Astrocyte (in vitro differentiated cells and primary cell): ENCODE results near the gene DNAJC16. TPM values are rescaled to one million over a fixed set of nuclear protein-coding genes. Genes with fewer than 3 reads are reported as not detected.
A peak's percentile ranks its signal among the peaks of the same experiment; 100 is the strongest.

Experiments
- DNase-seq: peaks from one replicate; pipeline ENCODE4 v3.0.0-alpha.2; 2010; ENCODE audit warnings: low read depth
- FAIRE-seq: peaks from 2 replicates; lab custom pipeline; 2011; peaks lifted over from hg19 to GRCh38; lab: Jason Lieb, UNC
- H2AFZ ChIP-seq: 2 replicates; pipeline ENCODE4 v1.6.0; 2012; ENCODE audit warnings: low read depth, low read length, inconsistent platforms
- H3K27ac ChIP-seq: 2 replicates; pipeline ENCODE4 v1.5.1; 2011; ENCODE audit warnings: low read depth, low read length, inconsistent platforms
- H3K27me3 ChIP-seq: 2 replicates; pipeline ENCODE4 v1.6.0; 2011; ENCODE audit warnings: low read length, inconsistent platforms; ENCODE audit not compliant: insufficient read depth
- H3K36me3 ChIP-seq: 2 replicates; pipeline ENCODE4 v1.5.1; 2011; ENCODE audit warnings: low read length, inconsistent platforms; ENCODE audit not compliant: insufficient read depth
- H3K4me1 ChIP-seq: 2 replicates; pipeline ENCODE4 v1.5.1; 2011; ENCODE audit warnings: low read length, inconsistent platforms; ENCODE audit not compliant: insufficient read depth
- H3K4me2 ChIP-seq: 2 replicates; pipeline ENCODE4 v1.6.0; 2012; ENCODE audit warnings: low read length, inconsistent platforms
- H3K4me3 ChIP-seq: 2 replicates; pipeline ENCODE4 v1.5.1; 2011; ENCODE audit warnings: low read depth, mild to moderate bottlenecking, low read length, inconsistent platforms; ENCODE audit not compliant: insufficient read depth
- H3K79me2 ChIP-seq: 2 replicates; pipeline ENCODE4 v1.6.0; 2012; ENCODE audit warnings: mild to moderate bottlenecking, low read length, inconsistent platforms; ENCODE audit not compliant: insufficient read depth
- H3K9ac ChIP-seq: 2 replicates; pipeline ENCODE4 v1.6.0; 2012; ENCODE audit warnings: mild to moderate bottlenecking, low read length, inconsistent platforms
- H3K9me3 ChIP-seq: 2 replicates; pipeline ENCODE4 v1.5.1; 2012; ENCODE audit warnings: low read depth, mild to moderate bottlenecking, low read length, inconsistent platforms; ENCODE audit not compliant: insufficient read depth
- H4K20me1 ChIP-seq: 2 replicates; pipeline ENCODE4 v1.6.0; 2012; ENCODE audit warnings: low read length, inconsistent platforms; ENCODE audit not compliant: insufficient read depth
- H3K27ac Mint-ChIP-seq: one replicate; pipeline ENCODE4 v1.8.0; 2021; ENCODE audit warnings: mild to moderate bottlenecking, mixed read lengths; ENCODE audit not compliant: unreplicated experiment
- H3K27me3 Mint-ChIP-seq: one replicate; pipeline ENCODE4 v1.8.0; 2021; ENCODE audit warnings: low read depth, mixed read lengths; ENCODE audit not compliant: unreplicated experiment
- H3K36me3 Mint-ChIP-seq: one replicate; pipeline ENCODE4 v1.8.0; 2021; ENCODE audit warnings: low read depth, mixed read lengths; ENCODE audit not compliant: unreplicated experiment
- H3K4me1 Mint-ChIP-seq: one replicate; pipeline ENCODE4 v1.8.0; 2021; ENCODE audit warnings: low read depth, mixed read lengths; ENCODE audit not compliant: unreplicated experiment
- H3K4me3 Mint-ChIP-seq: one replicate; pipeline ENCODE4 v1.8.0; 2021; ENCODE audit warnings: mild to moderate bottlenecking, moderate library complexity, mixed read lengths; ENCODE audit not compliant: unreplicated experiment
- H3K9me3 Mint-ChIP-seq: one replicate; pipeline ENCODE4 v1.8.0; 2021; ENCODE audit warnings: mild to moderate bottlenecking, mixed read lengths; ENCODE audit not compliant: unreplicated experiment
- CTCF ChIP-seq: IDR thresholded peaks from 2 replicates; pipeline ENCODE4 v1.5.1; 2011; ENCODE audit warnings: low read depth, mild to moderate bottlenecking, inconsistent platforms, low read length, moderate library complexity; ENCODE audit not compliant: insufficient read depth
- EZH2 ChIP-seq: IDR thresholded peaks from 2 replicates; pipeline ENCODE4 v1.6.1; 2012; ENCODE audit warnings: mild to moderate bottlenecking, low read length, inconsistent platforms; ENCODE audit not compliant: insufficient read depth
- total RNA-seq: library from RNA; stranded (reverse); gene quantifications from 2 replicates; pipeline ENCODE4 v1.2.1, GENCODE V29; 2021

The DNAJC16 gene
- total RNA-seq, 1 donor from 2014 or later, result 19.6 TPM

DNA sequence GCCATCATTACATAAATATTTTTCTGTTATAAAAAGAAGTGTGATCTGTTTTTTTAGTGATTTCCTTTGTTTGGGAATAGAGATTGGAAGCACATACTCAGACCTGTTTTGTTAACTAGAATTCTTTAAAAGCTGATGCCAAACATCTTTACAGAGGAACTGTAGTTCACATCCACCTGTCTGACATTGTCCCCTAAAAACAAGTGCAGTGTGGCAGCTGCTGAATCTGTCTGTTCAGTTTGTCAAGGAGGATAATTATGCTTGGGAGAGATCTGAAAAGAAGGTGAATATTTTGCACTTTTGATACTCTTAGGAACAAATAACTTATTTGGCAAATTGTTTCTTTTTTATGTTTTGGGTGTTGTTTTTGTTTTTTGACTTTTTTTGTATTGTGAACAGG, 44.6 kb downstream of the DNAJC16 start:
- H3K27me3 Mint-ChIP-seq, result no peaks in the 10 kb centered on the region
- H3K9me3 Mint-ChIP-seq, result no peaks in the 10 kb centered on the region
- H3K4me1 ChIP-seq, result no peaks in the 10 kb centered on the region
- no peaks in the 10 kb centered on the region for H3K79me2 ChIP-seq
- no peak overlapping the region for H3K4me3 ChIP-seq
- peaks cover 29% of the 10 kb centered on the region for H3K36me3 ChIP-seq
- TF ChIP-seq EZH2 (no peak), CTCF (no peak)
- H3K27ac ChIP-seq, result no peak overlapping the region
- no peaks in the 10 kb centered on the region for H3K27me3 ChIP-seq
- no peak overlapping the region for H2AFZ ChIP-seq
- no peaks in the 10 kb centered on the region for H4K20me1 ChIP-seq
- peaks cover 27% of the 10 kb centered on the region for H3K36me3 Mint-ChIP-seq
- no peaks in the 10 kb centered on the region for H3K9me3 ChIP-seq
- H3K9ac ChIP-seq, result no peak overlapping the region
- no peak for DNase-seq
- H3K4me1 Mint-ChIP-seq, result peaks cover 11% of the 10 kb centered on the region
- no peak overlapping the region for H3K4me3 Mint-ChIP-seq
- H3K27ac Mint-ChIP-seq, result no peak overlapping the region
- no peak overlapping the region for H3K4me2 ChIP-seq
- FAIRE-seq, result no peak

DNA sequence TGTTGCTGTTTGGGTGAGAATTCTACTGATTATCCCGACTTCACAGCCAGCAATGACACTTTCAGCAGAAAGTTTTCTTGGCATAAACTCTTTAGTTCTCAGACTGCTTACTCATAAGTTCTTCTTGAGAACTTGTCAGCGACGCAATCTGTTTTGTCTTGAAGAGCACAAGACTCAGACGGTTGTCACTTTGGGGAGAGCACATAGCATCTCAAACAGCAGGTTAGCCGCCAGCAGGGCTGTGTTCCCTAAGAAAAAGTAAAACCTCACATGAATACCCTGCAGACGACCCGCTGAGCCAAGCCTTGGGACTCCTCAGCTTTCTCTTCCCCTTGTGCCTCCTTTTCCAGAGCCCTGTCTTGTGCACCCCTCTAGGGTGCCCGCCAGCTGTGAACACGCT, 46.8 kb downstream of the DNAJC16 start:
- H2AFZ ChIP-seq, result no peak overlapping the region
- H3K4me1 Mint-ChIP-seq, result peaks cover 11% of the 10 kb centered on the region
- TF ChIP-seq EZH2 (no peak), CTCF (no peak)

DNA sequence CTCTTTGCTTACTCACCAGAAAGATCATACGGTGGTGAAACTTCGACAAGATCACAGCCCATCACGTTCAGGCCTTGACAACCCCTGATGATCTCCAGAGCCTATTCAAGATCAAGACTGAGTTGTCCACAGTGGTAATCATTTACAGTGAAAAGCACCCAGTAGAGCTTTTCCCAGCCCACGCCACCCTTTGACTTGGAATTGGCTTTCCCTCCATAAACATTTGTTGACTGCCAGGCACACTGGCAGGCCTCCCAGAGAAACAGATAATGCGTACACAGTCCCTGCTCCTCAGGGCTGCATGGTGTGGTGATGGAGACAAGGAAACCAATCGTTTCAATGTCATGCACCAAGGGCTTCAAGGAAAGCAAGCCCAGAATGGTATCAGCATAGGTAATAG, 48.1 kb downstream of the DNAJC16 start:
- TF ChIP-seq EZH2, result no peak
- no peak for TF ChIP-seq CTCF
- peaks cover 13% of the 10 kb centered on the region for H3K36me3 Mint-ChIP-seq
- no peak overlapping the region for H3K4me2 ChIP-seq
- no peaks in the 10 kb centered on the region for H3K4me1 ChIP-seq
- H3K36me3 ChIP-seq, result peaks cover 9% of the 10 kb centered on the region
- H3K79me2 ChIP-seq, result no peaks in the 10 kb centered on the region
- no peak overlapping the region for H3K4me3 ChIP-seq
- FAIRE-seq (no peak), DNase-seq (no peak)
- no peak overlapping the region for H2AFZ ChIP-seq
- H3K9ac ChIP-seq, result no peak overlapping the region
- H3K27ac ChIP-seq, result no peak overlapping the region
- no peak overlapping the region for H3K4me3 Mint-ChIP-seq
- H3K27me3 ChIP-seq, result no peaks in the 10 kb centered on the region
- H4K20me1 ChIP-seq, result no peaks in the 10 kb centered on the region
- no peak overlapping the region for H3K27ac Mint-ChIP-seq
- no peaks in the 10 kb centered on the region for H3K9me3 Mint-ChIP-seq
- H3K9me3 ChIP-seq, result no peaks in the 10 kb centered on the region
- peaks cover 3% of the 10 kb centered on the region for H3K4me1 Mint-ChIP-seq
- no peaks in the 10 kb centered on the region for H3K27me3 Mint-ChIP-seq

More for the DNA sequence above, 46.8 kb downstream of the DNAJC16 start:
- H3K9me3 ChIP-seq, result no peaks in the 10 kb centered on the region
- no peaks in the 10 kb centered on the region for H3K27me3 ChIP-seq
- no peak overlapping the region for H3K9ac ChIP-seq
- H3K4me3 ChIP-seq, result no peak overlapping the region
- Mint-ChIP-seq H3K36me3 (peaks cover 18% of the 10 kb centered on the region), H3K27me3 (no peaks in the 10 kb centered on the region), H3K4me3 (no peak overlapping the region), H3K27ac (peak overlapping the region; percentile 60), H3K9me3 (no peaks in the 10 kb centered on the region)
- H4K20me1 ChIP-seq, result no peaks in the 10 kb centered on the region
- peaks cover 14% of the 10 kb centered on the region for H3K36me3 ChIP-seq
- FAIRE-seq, result no peak
- H3K4me1 ChIP-seq, result no peaks in the 10 kb centered on the region
- H3K4me2 ChIP-seq, result no peak overlapping the region
- DNase-seq, result peak; percentile 66
- H3K79me2 ChIP-seq, result no peaks in the 10 kb centered on the region
- no peak overlapping the region for H3K27ac ChIP-seq
